Activated naive CD4-positive, alpha-beta T cell treated with anti-CD3 and anti-CD28 coated beads for 36 hours (primary cell): ENCODE results near the gene LAMB3. TPM values are rescaled to one million over a fixed set of nuclear protein-coding genes. Genes with fewer than 3 reads are reported as not detected.

Experiments
- microRNA-seq: library from miRNA; unstranded; fragments of <30 nt; microRNA quantifications from one replicate; pipeline ENCODE4 v1.2.0, GENCODE V29; 2022; ENCODE audit warnings: borderline microRNAs expressed, borderline replicate concordance
- total RNA-seq, 2 experiments: library from RNA; stranded (reverse); gene quantifications; one replicate each; pipeline ENCODE4 v1.2.3, GENCODE V29; 2021

Gene LAMB3
- total RNA-seq, 2 experiments from 2014 or later = 11.8 to 13.0 TPM

Small RNAs within 50 kb of the gene (microRNA-seq; reads per million reads assigned to microRNA genes)
- not detected for gene MIR4260

Other genes starting within 250 kb of the LAMB3 start
- gene CAMK1G, start 68.7 kb downstream of the LAMB3 start, total RNA-seq = 1 to 10 TPM; 2.4 to 2.8 TPM
- 100 to 1,000 TPM; 138 to 139 TPM for gene G0S2, start 23.0 kb upstream of the LAMB3 start, total RNA-seq
- gene HSD11B1, start 52.4 kb upstream of the LAMB3 start, total RNA-seq = 1 to 10 TPM; 6.7 to 8.0 TPM
- gene TRAF3IP3, start 103.6 kb upstream of the LAMB3 start, total RNA-seq = 100 to 1,000 TPM; 107 to 113 TPM
- 1 to 10 TPM; 3.5 to 4.6 TPM for gene C1orf74, start 132.1 kb upstream of the LAMB3 start, total RNA-seq
- under 1 TPM; 0.48 to 0.64 TPM for gene IRF6, start 153.7 kb upstream of the LAMB3 start, total RNA-seq
- 1 to 10 TPM; 4.1 to 4.6 TPM for gene UTP25, start 175.5 kb upstream of the LAMB3 start, total RNA-seq